GM13977 (cell line): Measurements from ENCODE around the gene BLM.

Source experiments
- DNase-seq: peaks from one replicate; pipeline ENCODE4 v3.0.0; 2012; ENCODE audit warnings: low spot score
- CTCF ChIP-seq: IDR thresholded peaks from 2 replicates; pipeline ENCODE4 v1.5.1; 2012; ENCODE audit warnings: mild to moderate bottlenecking, control low read depth; ENCODE audit not compliant: insufficient read depth; ENCODE audit errors: extremely low read depth, missing control alignments
- in situ Hi-C: fragments of 300-500 bp; cut with MboI; formaldehyde crosslinking; loops from one replicate; pipeline ENCODE4 v1.12.0; 2022; ENCODE audit warnings: low sequenced_read_pairs, low pct_unique_long_range_greater_than_20kb, mixed read lengths, inconsistent platforms; ENCODE audit not compliant: unreplicated experiment

The BLM gene

GRCh38 chr15:90677807-90678790 lies 39.0 kb upstream of the BLM start:
- TF ChIP-seq CTCF, result no peak
- in situ Hi-C loops, result no loop called here
- DNase-seq, result no peak

- in situ Hi-C loops, result no loop called here
- no peak for DNase-seq
- no peak for TF ChIP-seq CTCF
Observed at GRCh38 chr15:90679959-90680358, 37.2 kb upstream of the BLM start.

- in situ Hi-C loops, result no loop called here
- TF ChIP-seq CTCF, result no peak
- no peak for DNase-seq
Observed at GRCh38 chr15:90680371-90680935, 36.7 kb upstream of the BLM start.

GRCh38 chr15:90681056-90681455 lies 36.1 kb upstream of the BLM start:
- DNase-seq, result no peak
- in situ Hi-C loops, result no loop called here
- no peak for TF ChIP-seq CTCF

GRCh38 chr15:90681480-90681879 lies 35.7 kb upstream of the BLM start:
- DNase-seq, result no peak
- in situ Hi-C loops, result no loop called here
- TF ChIP-seq CTCF, result no peak

- TF ChIP-seq CTCF, result no peak
- no peak for DNase-seq
- in situ Hi-C loops, result no loop called here
Observed at GRCh38 chr15:90683371-90683770, 33.8 kb upstream of the BLM start.
